ENCODE measurements around the gene LRMDA.

- TF ChIP-seq CTCF (IDR thresholded peaks at IDR 0.05; ENCODE audit: insufficient read depth, low read length, poor library complexity, severe bottlenecking) (no peak), EZH2phosphoT487 (conservative IDR thresholded peaks at IDR 0.05; ENCODE audit: low read length) (no peak)
Measured at GRCh38 chr10:75514830-75515229, 83.4 kb downstream of the LRMDA start.

All from SU-DHL-6 (cell line).